HUES6 (cell line): ENCODE results near the gene FPR3.

Experiments
- H3K27ac ChIP-seq: 2 replicates; pipeline ENCODE4 v1.7.0; 2013; ENCODE audit warnings: low read depth, mild to moderate bottlenecking, low read length, inconsistent platforms
- H3K27me3 ChIP-seq: 2 replicates; pipeline ENCODE4 v1.6.1; 2013; ENCODE audit warnings: low read length; ENCODE audit not compliant: control insufficient read depth, insufficient read depth
- H3K36me3 ChIP-seq: 2 replicates; pipeline ENCODE4 v1.6.1; 2013; ENCODE audit warnings: low read length; ENCODE audit not compliant: control insufficient read depth, insufficient read depth
- H3K4me1 ChIP-seq: 2 replicates; pipeline ENCODE4 v1.6.1; 2013; ENCODE audit warnings: low read length; ENCODE audit not compliant: control insufficient read depth, insufficient read depth
- H3K4me3 ChIP-seq: 2 replicates; pipeline ENCODE4 v1.5.1; 2013; ENCODE audit warnings: low read depth, low read length
- H3K9ac ChIP-seq: one replicate; pipeline ENCODE4 v1.6.1; 2013; ENCODE audit warnings: mild to moderate bottlenecking, low read length
- H3K9me3 ChIP-seq: 2 replicates; pipeline ENCODE4 v1.6.1; 2013; ENCODE audit warnings: low read depth, low read length; ENCODE audit not compliant: control insufficient read depth, insufficient read depth

FPR3 gene

GRCh38 chr19:51794885-51795490, at the start of gene FPR3:
FPR3 (plus strand) TSS chr19:51795157; CDS start chr19:51823749, 28,592 bp downstream.
- Histone ChIP-seq H3K4me1 (no peaks in the 10 kb centered on the region), H3K9ac (no peak within 1 kb of the TSS), H3K27ac (no peak within 1 kb of the TSS), H3K9me3 (peaks cover 25% of the 10 kb centered on the region), H3K4me3 (no peak within 1 kb of the TSS), H3K36me3 (no peaks in the 10 kb centered on the region), H3K27me3 (no peaks in the 10 kb centered on the region)

GRCh38 chr19:51746731-51747130, 48.2 kb upstream of the FPR3 start:
- peaks cover 3% of the 10 kb centered on the region; the same call in 1 of the 2 replicates for H3K9me3 ChIP-seq
- no peaks in the 10 kb centered on the region for H3K4me1 ChIP-seq
- H3K36me3 ChIP-seq, result no peaks in the 10 kb centered on the region
- H3K27ac ChIP-seq, result no peak overlapping the region
- no peak overlapping the region for H3K9ac ChIP-seq
- H3K27me3 ChIP-seq, result no peaks in the 10 kb centered on the region; the same call in 1 of the 2 replicates
- H3K4me3 ChIP-seq, result no peak overlapping the region

GRCh38 chr19:51749979-51750378, 45.0 kb upstream of the FPR3 start:
- H3K36me3 ChIP-seq, result no peaks in the 10 kb centered on the region
- H3K27me3 ChIP-seq, result no peaks in the 10 kb centered on the region; the same call in 1 of the 2 replicates
- H3K9me3 ChIP-seq, result peaks cover 3% of the 10 kb centered on the region; the same call in 1 of the 2 replicates
- no peak overlapping the region for H3K27ac ChIP-seq
- no peak overlapping the region for H3K4me3 ChIP-seq
- H3K4me1 ChIP-seq, result no peaks in the 10 kb centered on the region
- H3K9ac ChIP-seq, result no peak overlapping the region

- no peaks in the 10 kb centered on the region for H3K36me3 ChIP-seq
- no peaks in the 10 kb centered on the region; the same call in 1 of the 2 replicates for H3K27me3 ChIP-seq
- H3K9ac ChIP-seq, result no peak overlapping the region
- no peak overlapping the region for H3K27ac ChIP-seq
- peaks cover 3% of the 10 kb centered on the region; the same call in 1 of the 2 replicates for H3K9me3 ChIP-seq
- H3K4me3 ChIP-seq, result no peak overlapping the region
- no peaks in the 10 kb centered on the region for H3K4me1 ChIP-seq
Observed at GRCh38 chr19:51750400-51751094, 44.4 kb upstream of the FPR3 start.

GRCh38 chr19:51751655-51752054, 43.3 kb upstream of the FPR3 start, which contains the start of gene FPR1:
FPR1 (minus strand) TSS chr19:51751878; CDS start chr19:51746994, 4,884 bp downstream.
- Histone ChIP-seq H3K9me3 (peaks cover 2% of the 10 kb centered on the region; the same call in 1 of the 2 replicates), H3K27ac (no peak within 1 kb of the TSS), H3K4me1 (no peaks in the 10 kb centered on the region), H3K27me3 (no peaks in the 10 kb centered on the region; the same call in 1 of the 2 replicates), H3K9ac (no peak within 1 kb of the TSS), H3K4me3 (no peak within 1 kb of the TSS), H3K36me3 (no peaks in the 10 kb centered on the region)

- no peak overlapping the region for H3K4me3 ChIP-seq
- no peak overlapping the region for H3K9ac ChIP-seq
- no peaks in the 10 kb centered on the region for H3K4me1 ChIP-seq
- H3K9me3 ChIP-seq, result no peaks in the 10 kb centered on the region
- no peaks in the 10 kb centered on the region for H3K27me3 ChIP-seq
- H3K36me3 ChIP-seq, result no peaks in the 10 kb centered on the region
- H3K27ac ChIP-seq, result no peak overlapping the region
Observed at GRCh38 chr19:51754109-51754508, 40.8 kb upstream of the FPR3 start.

GRCh38 chr19:51754770-51755169, 40.2 kb upstream of the FPR3 start:
- Histone ChIP-seq H3K4me3 (no peak overlapping the region), H3K27ac (no peak overlapping the region), H3K9ac (no peak overlapping the region), H3K9me3 (no peaks in the 10 kb centered on the region), H3K4me1 (no peaks in the 10 kb centered on the region), H3K27me3 (no peaks in the 10 kb centered on the region), H3K36me3 (no peaks in the 10 kb centered on the region)

GRCh38 chr19:51755571-51755970, 39.4 kb upstream of the FPR3 start:
- no peak overlapping the region for H3K4me3 ChIP-seq
- H3K4me1 ChIP-seq, result 0 out of 2 replicates have a peak, but pooled peaks cover under 1% of the 10 kb centered on the region
- no peak overlapping the region for H3K27ac ChIP-seq
- no peak overlapping the region for H3K9ac ChIP-seq
- H3K9me3 ChIP-seq, result no peaks in the 10 kb centered on the region
- no peaks in the 10 kb centered on the region for H3K36me3 ChIP-seq
- H3K27me3 ChIP-seq, result no peaks in the 10 kb centered on the region

- Histone ChIP-seq H3K27ac (no peak within 1 kb of the TSS), H3K36me3 (no peaks in the 10 kb centered on the region), H3K27me3 (no peaks in the 10 kb centered on the region), H3K9ac (no peak within 1 kb of the TSS), H3K4me1 (peaks cover 7% of the 10 kb centered on the region; the same call in 1 of the 2 replicates), H3K4me3 (no peak within 1 kb of the TSS), H3K9me3 (no peaks in the 10 kb centered on the region)
Observed at GRCh38 chr19:51760697-51761356, 34.1 kb upstream of the FPR3 start, which contains the start of gene FPR2. FPR2 (plus strand) TSS chr19:51761180; CDS start chr19:51768659, 7,479 bp downstream.

- no peaks in the 10 kb centered on the region for H3K36me3 ChIP-seq
- no peak overlapping the region for H3K4me3 ChIP-seq
- peaks cover 7% of the 10 kb centered on the region; the same call in 1 of the 2 replicates for H3K4me1 ChIP-seq
- H3K27me3 ChIP-seq, result no peaks in the 10 kb centered on the region
- H3K9ac ChIP-seq, result no peak overlapping the region
- H3K9me3 ChIP-seq, result no peaks in the 10 kb centered on the region
- no peak overlapping the region for H3K27ac ChIP-seq
Observed at GRCh38 chr19:51761696-51762095, 33.3 kb upstream of the FPR3 start.

- no peak overlapping the region for H3K4me3 ChIP-seq
- no peak overlapping the region for H3K27ac ChIP-seq
- no peaks in the 10 kb centered on the region for H3K36me3 ChIP-seq
- H3K9ac ChIP-seq, result no peak overlapping the region
- peaks cover 7% of the 10 kb centered on the region; the same call in 1 of the 2 replicates for H3K4me1 ChIP-seq
- no peaks in the 10 kb centered on the region for H3K9me3 ChIP-seq
- H3K27me3 ChIP-seq, result peaks cover 5% of the 10 kb centered on the region; the same call in 1 of the 2 replicates
Observed at GRCh38 chr19:51765086-51765485, 29.9 kb upstream of the FPR3 start.
